Measurements from ENCODE around the gene ARHGAP33. TPM values are rescaled to one million over a fixed set of nuclear protein-coding genes. Genes with fewer than 3 reads are reported as not detected.

ARHGAP33 gene
- total and polyA plus RNA-seq, 2 of the 8 experiments (the other 6 are each of a cell fraction or from before 2014, with no cell fraction given): 6.5 to 25.2 TPM

DNA sequence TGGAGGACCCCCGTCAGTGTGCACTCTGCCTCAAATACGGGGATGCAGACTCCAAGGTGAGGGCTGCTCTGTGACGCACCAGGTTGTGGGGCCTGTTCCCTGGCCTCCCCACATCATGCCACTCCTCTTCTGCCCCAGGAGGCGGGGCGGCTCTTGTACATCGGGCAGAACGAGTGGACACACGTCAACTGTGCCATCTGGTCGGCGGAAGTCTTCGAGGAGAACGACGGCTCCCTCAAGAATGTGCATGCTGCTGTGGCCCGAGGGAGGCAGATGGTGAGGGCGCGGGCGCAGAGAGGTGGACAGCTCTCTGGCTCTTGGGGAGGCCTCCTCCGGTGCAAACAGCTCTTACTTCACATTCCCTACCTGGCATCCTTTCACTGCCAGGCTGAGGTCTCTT is 46.3 kb upstream of the ARHGAP33 start:
- FAIRE-seq: no peak
- DNase-seq (ENCODE audit: low read depth in 1 of 2, low spot score in 2 of 2): no peak
- Histone ChIP-seq H3K9ac (replicated peaks in 1 of 4; ENCODE audit: extremely low read depth in 1 of 4, low read depth in 3 of 4, low read length in 3 of 4) (no peak overlapping the region), H3K79me2 (ENCODE audit: control insufficient read depth in 1 of 2, insufficient read depth in 2 of 2, low read length in 2 of 2) (no peaks in the 10 kb centered on the region), H2BK12ac (ENCODE audit: low read depth, low read length) (no peak overlapping the region), H3K23ac (ENCODE audit: insufficient read length) (no peak overlapping the region), H3K9me3 (ENCODE audit: insufficient read depth in 2 of 2, low read depth in 1 of 2, low read length in 1 of 2) (no peaks in the 10 kb centered on the region), H3K4me2 (ENCODE audit: insufficient read depth in 1 of 2, low read depth in 2 of 2, low read length in 2 of 2) (no peak overlapping the region), H3K27ac (ENCODE audit: low read depth, low read length) (no peak overlapping the region), H3K4me3 (ENCODE audit: extremely low read depth in 1 of 4, insufficient read depth in 2 of 4, low read depth in 3 of 4, low read length in 4 of 4) (no peak overlapping the region), H3K56ac (replicated peaks; ENCODE audit: insufficient read length, low read depth, low read length) (no peak overlapping the region), H3K4me1 (replicated peaks in 1 of 4; ENCODE audit: control insufficient read depth in 3 of 4, insufficient read depth in 4 of 4, low read length in 3 of 4) (no peaks in the 10 kb centered on the region), H3K36me3 (ENCODE audit: control insufficient read depth in 2 of 4, insufficient read depth in 4 of 4, low read length in 3 of 4) (peaks cover 36 to 74% (median 72%) of the 10 kb centered on the region in 4 experiments), H3K23me2 (ENCODE audit: low read depth, low read length) (no peaks in the 10 kb centered on the region), H3K14ac (ENCODE audit: insufficient read length) (no peak overlapping the region), H4K8ac (ENCODE audit: extremely low read depth, insufficient read depth, low read length) (no peak overlapping the region), H2BK5ac (ENCODE audit: low read depth, low read length) (no peak overlapping the region), H4K5ac (ENCODE audit: insufficient read length, low read depth, low read length) (no peak overlapping the region), H2AFZ (ENCODE audit: low read length) (no peak overlapping the region), H3K27me3 (replicated peaks in 1 of 4; ENCODE audit: control insufficient read depth in 3 of 4, extremely low read depth in 1 of 4, insufficient read depth in 3 of 4, low read length in 3 of 4) (no peaks in the 10 kb centered on the region), H2BK120ac (replicated peaks; ENCODE audit: low read depth, low read length) (no peak overlapping the region), H2BK20ac (ENCODE audit: low read length) (no peak overlapping the region), H4K20me1 (replicated peaks in 1 of 2; ENCODE audit: control insufficient read depth in 1 of 2, insufficient read depth in 2 of 2, low read length in 2 of 2) (peaks cover 12 to 20% of the 10 kb centered on the region in 2 experiments), H3K79me1 (ENCODE audit: low read depth, low read length) (no peaks in the 10 kb centered on the region), H3K4ac (replicated peaks; ENCODE audit: insufficient read length, low read depth, low read length) (no peak overlapping the region), H3K18ac (ENCODE audit: extremely low read depth, low read length) (no peak overlapping the region), H2BK15ac (ENCODE audit: low read length) (no peak overlapping the region), H4K91ac (replicated peaks; ENCODE audit: insufficient read length, low read length) (no peak overlapping the region), H2AK5ac (ENCODE audit: low read depth, low read length) (no peak overlapping the region)
- TF ChIP-seq POLR2A (IDR thresholded peaks at IDR 0.05; ENCODE audit: control extremely low read depth in 1 of 2, low read depth in 2 of 2, low read length in 2 of 2) (no peak), CEBPB (IDR thresholded peaks at IDR 0.05; ENCODE audit: low read depth, low read length) (no peak), TCF12 (IDR thresholded peaks at IDR 0.05; ENCODE audit: low read depth, low read length) (no peak), SIRT6 (IDR thresholded peaks at IDR 0.05; ENCODE audit: low read length) (no peak)
- TF ChIP-seq, protein P1, sequence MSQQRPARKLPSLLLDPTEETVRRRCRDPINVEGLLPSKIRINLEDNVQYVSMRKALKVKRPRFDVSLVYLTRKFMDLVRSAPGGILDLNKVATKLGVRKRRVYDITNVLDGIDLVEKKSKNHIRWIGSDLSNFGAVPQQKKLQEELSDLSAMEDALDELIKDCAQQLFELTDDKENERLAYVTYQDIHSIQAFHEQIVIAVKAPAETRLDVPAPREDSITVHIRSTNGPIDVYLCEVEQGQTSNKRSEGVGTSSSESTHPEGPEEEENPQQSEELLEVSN (IDR thresholded peaks at IDR 0.05): no peak
- TF ChIP-seq, protein P2, sequence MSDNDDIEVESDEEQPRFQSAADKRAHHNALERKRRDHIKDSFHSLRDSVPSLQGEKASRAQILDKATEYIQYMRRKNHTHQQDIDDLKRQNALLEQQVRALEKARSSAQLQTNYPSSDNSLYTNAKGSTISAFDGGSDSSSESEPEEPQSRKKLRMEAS (IDR thresholded peaks at IDR 0.05): no peak
- ChIA-PET POLR2A (ENCODE audit: partially characterized antibody) (interaction anchor here (2.4 to 6.1 kb wide), 2 partner anchors 7 to 11 kb away, joined by 12 to 39 read pairs; no protein-coding TSS in a partner anchor), CTCF (ENCODE audit: partially characterized antibody) (interaction anchor here (1.5 to 11.8 kb wide), 2 partner anchors 9 to 34 kb away, joined by 3 to 80 read pairs; partner anchors contain the start of gene IGFLR1)
- 95% methylated on average over 18 of the region's 18 CpGs; no CpG with 5 or more reads in 1 of the 2 experiments for WGBS, 2 experiments (ENCODE audit: extremely low coverage in 1 of 2, insufficient coverage in 1 of 2, insufficient read length in 1 of 2, insufficient replicate concordance in 2 of 2, low coverage in 1 of 2, low lambda C conversion rate in 2 of 2, missing lambda C conversion rate in 1 of 2)
